D721Med (cell line): ENCODE results near the gene ANGPTL8.

Experiments
- DNase-seq: peaks from one replicate; pipeline ENCODE4 v3.0.0; 2011; ENCODE audit warnings: low spot score; ENCODE audit not compliant: insufficient read length
- FAIRE-seq: peaks from 2 replicates; lab custom pipeline; 2011; peaks lifted over from hg19 to GRCh38; lab: Jason Lieb, UNC
- TF ChIP-seq, protein P1 (sequence below): IDR thresholded peaks from 2 replicates; pipeline ENCODE4 v1.5.1; 2012; ENCODE audit warnings: mild to moderate bottlenecking, control low read depth; ENCODE audit not compliant: insufficient read depth; ENCODE audit errors: missing control alignments

The ANGPTL8 gene

DNA sequence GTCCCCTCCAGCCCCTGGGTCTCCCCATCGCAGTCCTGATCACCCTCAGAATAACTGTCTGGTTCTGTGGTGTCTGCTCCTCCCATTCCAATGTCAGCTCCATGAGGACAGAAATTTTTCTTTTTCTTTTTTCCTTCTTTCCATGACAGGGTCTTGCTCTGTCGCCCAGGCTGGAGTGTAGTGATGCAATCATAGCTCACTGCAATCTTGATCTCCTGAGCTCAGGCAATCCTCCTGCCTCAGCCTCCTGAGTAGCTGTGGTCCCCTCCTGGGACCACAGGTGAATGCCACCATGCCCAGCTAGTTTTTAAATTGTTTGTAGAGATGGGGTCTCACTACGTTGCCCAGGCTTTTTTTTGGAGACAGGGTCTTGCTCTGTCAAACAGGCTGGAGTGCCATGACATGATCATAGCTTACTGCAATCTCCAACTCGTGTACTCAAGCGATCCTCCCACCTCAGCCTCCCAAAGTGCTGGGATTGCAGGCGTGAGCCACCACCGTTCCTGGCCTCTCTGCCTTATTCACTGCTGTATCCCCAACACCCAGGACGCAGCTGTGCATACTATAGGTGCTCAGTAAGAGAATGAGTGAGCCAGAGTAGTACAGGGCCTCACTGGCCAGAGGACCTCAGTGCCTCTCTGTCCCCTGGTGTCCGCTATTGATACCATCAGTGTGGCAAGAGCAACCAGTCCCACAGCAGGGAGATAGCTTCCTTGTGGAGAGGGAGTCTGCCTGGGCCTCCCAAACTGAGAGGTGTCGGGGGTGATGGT lies 28.1 kb downstream of the ANGPTL8 start:
- no peak for DNase-seq
- FAIRE-seq = no peak
- TF ChIP-seq, protein P1, sequence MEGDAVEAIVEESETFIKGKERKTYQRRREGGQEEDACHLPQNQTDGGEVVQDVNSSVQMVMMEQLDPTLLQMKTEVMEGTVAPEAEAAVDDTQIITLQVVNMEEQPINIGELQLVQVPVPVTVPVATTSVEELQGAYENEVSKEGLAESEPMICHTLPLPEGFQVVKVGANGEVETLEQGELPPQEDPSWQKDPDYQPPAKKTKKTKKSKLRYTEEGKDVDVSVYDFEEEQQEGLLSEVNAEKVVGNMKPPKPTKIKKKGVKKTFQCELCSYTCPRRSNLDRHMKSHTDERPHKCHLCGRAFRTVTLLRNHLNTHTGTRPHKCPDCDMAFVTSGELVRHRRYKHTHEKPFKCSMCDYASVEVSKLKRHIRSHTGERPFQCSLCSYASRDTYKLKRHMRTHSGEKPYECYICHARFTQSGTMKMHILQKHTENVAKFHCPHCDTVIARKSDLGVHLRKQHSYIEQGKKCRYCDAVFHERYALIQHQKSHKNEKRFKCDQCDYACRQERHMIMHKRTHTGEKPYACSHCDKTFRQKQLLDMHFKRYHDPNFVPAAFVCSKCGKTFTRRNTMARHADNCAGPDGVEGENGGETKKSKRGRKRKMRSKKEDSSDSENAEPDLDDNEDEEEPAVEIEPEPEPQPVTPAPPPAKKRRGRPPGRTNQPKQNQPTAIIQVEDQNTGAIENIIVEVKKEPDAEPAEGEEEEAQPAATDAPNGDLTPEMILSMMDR = no peak

DNA sequence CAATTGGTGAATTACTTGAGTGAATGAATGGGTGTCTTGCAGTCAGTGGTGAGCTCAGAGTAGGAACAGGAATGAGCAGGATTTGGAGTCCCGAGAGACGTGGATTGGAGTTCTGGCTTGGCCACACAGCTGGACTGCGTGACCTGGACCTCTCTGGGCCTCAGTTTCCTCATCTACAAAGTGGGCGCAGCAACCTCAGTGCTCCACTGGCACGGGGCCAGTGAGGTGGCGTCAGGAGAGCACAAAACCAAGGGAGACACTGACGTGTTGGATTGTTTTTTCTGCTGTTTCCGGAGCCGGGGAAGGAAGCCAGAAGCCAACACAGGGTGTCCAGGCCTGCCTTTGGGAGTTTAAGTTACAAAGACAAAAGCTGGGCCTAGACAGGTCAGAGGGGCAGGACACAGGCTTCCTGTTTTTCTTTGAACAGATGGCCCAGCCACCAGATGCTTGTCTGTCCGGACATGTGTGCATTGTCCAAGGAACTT lies 29.4 kb downstream of the ANGPTL8 start:
- TF ChIP-seq, protein P1 = no peak
- DNase-seq (no peak), FAIRE-seq (no peak)

DNA sequence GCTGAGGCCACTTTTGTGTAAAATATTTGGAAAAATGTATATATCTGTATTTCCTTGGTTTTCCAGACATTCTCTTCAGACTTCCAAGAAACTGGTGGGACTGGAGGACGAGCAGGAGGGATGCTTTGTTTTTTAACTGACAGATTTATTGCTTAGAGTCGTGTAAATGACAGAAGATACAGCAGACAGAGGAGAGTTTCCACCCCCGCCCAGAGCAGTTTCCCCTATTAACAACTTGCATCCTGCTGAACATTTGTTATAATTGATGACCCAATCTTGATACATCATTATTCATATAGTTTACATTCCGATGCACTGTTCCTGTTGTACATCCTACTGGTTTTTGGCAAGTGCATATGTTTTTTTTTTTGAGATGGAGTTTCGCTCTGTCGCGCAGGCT lies 30.0 kb downstream of the ANGPTL8 start:
- DNase-seq = no peak
- FAIRE-seq = no peak
- TF ChIP-seq, protein P1 = no peak

DNA sequence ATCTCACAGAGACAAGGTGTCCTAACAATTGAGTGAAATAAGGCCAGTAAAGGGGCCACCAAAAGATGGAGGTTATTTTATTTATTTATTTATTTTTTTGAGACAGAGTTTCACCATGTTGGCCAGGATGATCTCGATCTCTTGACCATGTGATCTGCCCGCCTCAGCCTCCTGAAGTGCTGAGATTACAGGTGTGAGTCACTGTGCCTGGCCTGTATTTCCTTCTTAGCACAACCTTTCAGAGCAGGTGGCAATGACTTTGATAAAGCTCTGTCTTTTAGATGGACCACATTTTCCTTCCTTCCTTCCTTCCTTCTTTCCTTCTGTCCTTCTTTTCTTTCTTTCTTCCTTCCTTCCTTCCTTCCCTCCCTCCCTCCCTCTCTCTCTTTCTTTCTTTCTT lies 33.9 kb downstream of the ANGPTL8 start:
- FAIRE-seq = no peak
- TF ChIP-seq, protein P1 = no peak
- DNase-seq = no peak

DNA sequence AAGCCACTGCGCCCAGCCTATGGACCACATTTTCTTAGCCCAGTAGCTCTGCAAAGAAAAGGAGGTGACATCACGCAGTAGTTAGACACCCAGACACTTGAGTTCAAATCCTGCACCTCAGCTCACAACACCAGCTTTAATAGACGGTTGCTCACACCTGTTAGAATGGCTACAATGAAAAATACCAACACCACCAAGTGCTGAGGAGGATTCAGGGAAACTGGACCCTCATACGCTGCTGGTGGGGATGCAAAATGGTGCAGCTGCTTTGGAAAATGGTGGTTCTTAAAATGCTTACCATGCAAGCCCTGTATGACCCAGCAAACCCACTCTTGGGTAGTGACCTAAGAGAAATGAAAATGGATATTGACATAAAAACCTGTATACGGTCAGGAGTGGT lies 34.6 kb downstream of the ANGPTL8 start:
- DNase-seq = no peak
- no peak for FAIRE-seq
- TF ChIP-seq, protein P1 = no peak

DNA sequence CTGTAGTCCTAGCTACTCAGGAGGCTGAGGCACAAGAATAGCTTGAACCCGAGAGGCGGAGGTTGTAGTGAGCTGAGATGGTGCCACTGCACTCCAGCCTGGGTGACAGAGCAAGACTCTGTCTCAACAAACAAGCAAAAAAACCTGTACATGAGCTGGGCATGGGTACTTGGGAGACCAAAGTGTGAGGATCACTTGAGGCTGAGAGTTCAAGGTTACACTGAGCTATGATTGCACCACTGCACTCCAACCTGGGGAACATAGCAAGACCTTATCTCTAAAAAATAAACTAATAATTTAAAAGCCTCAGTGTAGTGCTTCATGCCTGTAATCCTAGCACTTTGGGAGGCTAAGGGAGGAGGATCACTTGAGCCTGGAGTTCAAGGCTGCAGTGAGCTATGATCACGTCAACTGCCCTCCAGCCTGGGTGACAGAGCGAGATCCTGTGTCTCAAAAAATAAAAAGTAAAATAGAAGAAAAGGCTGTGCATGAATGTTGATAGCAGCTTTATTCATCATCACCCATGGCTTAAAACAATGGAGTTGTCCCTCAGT lies 35.2 kb downstream of the ANGPTL8 start:
- FAIRE-seq = no peak
- TF ChIP-seq, protein P1 = no peak
- no peak for DNase-seq

DNA sequence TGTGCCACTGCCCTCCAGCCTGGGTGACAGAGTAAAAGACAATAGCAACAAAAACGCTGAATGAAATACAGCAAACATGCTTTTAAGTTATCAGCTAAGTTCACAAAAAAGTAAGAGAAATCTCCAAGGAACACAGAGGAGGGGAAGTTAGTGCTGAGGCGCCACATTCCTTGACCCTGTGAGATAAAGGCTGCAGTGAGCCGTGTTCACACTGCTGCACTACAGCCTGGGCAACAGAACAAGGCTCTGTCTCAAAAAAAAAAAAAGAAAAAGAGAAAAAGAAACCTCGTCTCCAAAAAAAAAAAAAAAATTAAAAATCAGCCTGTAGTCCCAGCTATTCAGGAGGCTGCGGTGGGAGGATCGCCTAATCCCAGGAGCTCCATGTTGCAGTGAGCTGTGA lies 39.3 kb downstream of the ANGPTL8 start:
- DNase-seq (no peak), FAIRE-seq (no peak)
- TF ChIP-seq, protein P1 = no peak
